Kidney epithelial cell (primary cell): ENCODE data around the gene ASB1. TPM values are rescaled to one million over a fixed set of nuclear protein-coding genes. Genes with fewer than 3 reads are reported as not detected.
A peak's percentile ranks its signal among the peaks of the same experiment; 100 is the strongest.

Experiments
- DNase-seq: peaks from one replicate; pipeline ENCODE4 v3.0.0-alpha.2; 2010; ENCODE audit warnings: low read depth
- H3K27me3 ChIP-seq: 2 replicates; pipeline ENCODE4 v1.6.0; 2011; ENCODE audit warnings: low read length; ENCODE audit not compliant: control insufficient read depth, insufficient read depth
- H3K36me3 ChIP-seq: 2 replicates; pipeline ENCODE4 v1.5.1; 2011; ENCODE audit warnings: low read length; ENCODE audit not compliant: control insufficient read depth, insufficient read depth
- H3K4me3 ChIP-seq: 2 replicates; pipeline ENCODE4 v1.5.1; 2011; ENCODE audit warnings: low read depth, mild to moderate bottlenecking, control low read depth, low read length
- CTCF ChIP-seq: IDR thresholded peaks from 2 replicates; pipeline ENCODE4 v1.5.1; 2011; ENCODE audit warnings: mild to moderate bottlenecking, moderate library complexity, low read length, control low read depth, inconsistent platforms; ENCODE audit not compliant: insufficient read depth, poor library complexity, severe bottlenecking
- total RNA-seq: library from RNA; depleted of rRNA; stranded (reverse); fragments of >200 nt; gene quantifications from 2 replicates; pipeline ENCODE4 v1.2.3, GENCODE V29; 2015

ASB1 gene
- total RNA-seq, 1 donor from 2014 or later = 23.0 TPM

DNA sequence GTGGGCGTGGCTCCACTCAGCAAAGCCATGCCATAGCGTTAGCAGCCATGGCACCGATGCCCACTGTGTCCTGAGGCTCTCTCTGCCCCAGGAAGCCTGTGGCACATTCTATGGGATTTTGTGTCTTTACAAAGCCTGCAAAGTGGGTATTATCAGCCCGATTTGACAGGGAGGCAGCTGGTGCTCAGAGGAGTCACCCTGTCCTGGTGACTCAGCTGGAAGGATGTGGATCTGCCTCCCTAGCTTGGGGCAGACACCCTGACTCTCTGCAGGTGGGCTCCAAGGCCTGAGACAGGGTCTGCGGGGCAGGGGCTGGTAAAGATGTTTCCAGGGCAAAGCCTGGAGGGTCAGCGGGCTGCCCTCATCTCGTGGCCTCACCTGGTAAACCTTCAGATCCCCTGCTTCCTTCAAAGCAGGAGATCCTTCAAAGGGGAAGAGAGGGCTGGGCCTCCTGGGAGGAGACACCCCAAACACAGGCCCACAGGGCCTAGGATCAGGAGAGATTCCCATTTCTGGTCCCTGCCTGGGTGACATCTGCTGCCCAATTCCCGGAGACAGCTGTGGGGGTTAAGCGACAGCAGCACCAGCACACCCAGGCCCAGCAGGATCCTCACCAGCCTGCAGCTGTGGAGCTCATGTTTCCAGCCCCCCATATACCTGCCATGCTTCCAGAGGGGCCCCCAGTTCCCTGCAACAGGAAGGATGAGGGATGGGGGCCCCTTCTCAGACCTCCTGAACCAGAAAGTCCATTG is 3.0 kb upstream of the ASB1 start:
- no peak for TF ChIP-seq CTCF
- no peaks in the 10 kb centered on the region for H3K27me3 ChIP-seq
- no peak for DNase-seq
- H3K36me3 ChIP-seq = no peaks in the 10 kb centered on the region
- no peak overlapping the region for H3K4me3 ChIP-seq

- Histone ChIP-seq H3K36me3 (no peaks in the 10 kb centered on the region), H3K27me3 (no peaks in the 10 kb centered on the region), H3K4me3 (no peak overlapping the region)
- no peak for TF ChIP-seq CTCF
- no peak for DNase-seq
Observed at GRCh38 chr2:238424313-238424700, 2.4 kb upstream of the ASB1 start.

DNA sequence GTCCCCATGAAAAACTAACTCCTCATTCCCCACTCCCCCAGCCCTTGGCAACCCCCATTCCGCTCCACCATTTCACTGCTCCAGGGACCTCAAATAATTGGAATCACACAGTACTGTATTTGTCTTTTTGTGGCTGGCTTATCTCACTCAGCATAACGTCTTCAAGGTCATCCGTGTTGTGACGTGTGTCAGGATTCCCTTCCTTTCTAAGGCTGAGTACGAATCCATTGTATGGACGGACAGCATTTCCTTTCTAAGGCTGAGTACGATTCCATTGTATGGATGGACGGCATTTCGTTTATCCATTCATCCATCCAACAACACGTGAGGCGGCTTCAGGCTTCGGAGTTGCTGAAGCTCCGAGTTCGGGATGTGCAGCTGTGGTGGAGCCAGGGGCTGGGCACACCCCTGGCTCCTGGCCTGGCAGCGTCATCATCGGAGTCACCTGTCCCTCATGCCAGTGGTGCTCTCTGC is 1.2 kb upstream of the ASB1 start:
- Histone ChIP-seq H3K36me3 (no peaks in the 10 kb centered on the region), H3K27me3 (no peaks in the 10 kb centered on the region), H3K4me3 (peak overlapping the region; percentile 76)
- DNase-seq = no peak
- TF ChIP-seq CTCF = no peak

DNA sequence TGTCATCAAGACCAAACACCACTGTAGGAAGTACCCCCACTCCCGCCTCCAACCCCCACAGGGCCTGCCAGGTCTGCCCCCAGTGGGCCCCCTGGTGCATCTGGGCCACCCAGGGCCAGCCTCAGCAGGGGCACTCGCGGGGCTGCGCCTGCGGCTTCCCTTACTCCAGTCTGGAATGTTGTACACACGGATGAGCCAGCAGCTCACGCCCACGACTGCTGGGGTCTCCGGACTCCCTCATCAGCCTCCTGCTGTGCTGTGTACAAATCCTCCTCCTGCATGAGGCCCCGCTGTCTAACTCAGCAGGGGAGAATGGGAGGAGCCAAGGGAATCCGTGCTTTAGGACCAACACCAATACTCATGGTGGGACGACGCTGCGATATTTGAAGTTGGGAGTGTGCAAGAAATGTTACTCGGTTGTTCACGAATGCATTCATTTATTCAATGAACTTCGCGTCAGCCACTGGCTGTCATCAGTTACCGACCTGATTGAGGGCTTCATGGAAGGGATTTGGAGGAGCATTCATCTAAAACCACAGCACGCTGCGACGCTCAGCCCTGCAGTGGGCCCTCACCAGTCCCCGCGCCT is 654 bp upstream of the ASB1 start:
- H3K4me3 ChIP-seq = peak overlapping the region; percentile 76
- peaks cover 2% of the 10 kb centered on the region for H3K36me3 ChIP-seq
- no peaks in the 10 kb centered on the region for H3K27me3 ChIP-seq
- DNase-seq = no peak
- TF ChIP-seq CTCF = no peak

DNA sequence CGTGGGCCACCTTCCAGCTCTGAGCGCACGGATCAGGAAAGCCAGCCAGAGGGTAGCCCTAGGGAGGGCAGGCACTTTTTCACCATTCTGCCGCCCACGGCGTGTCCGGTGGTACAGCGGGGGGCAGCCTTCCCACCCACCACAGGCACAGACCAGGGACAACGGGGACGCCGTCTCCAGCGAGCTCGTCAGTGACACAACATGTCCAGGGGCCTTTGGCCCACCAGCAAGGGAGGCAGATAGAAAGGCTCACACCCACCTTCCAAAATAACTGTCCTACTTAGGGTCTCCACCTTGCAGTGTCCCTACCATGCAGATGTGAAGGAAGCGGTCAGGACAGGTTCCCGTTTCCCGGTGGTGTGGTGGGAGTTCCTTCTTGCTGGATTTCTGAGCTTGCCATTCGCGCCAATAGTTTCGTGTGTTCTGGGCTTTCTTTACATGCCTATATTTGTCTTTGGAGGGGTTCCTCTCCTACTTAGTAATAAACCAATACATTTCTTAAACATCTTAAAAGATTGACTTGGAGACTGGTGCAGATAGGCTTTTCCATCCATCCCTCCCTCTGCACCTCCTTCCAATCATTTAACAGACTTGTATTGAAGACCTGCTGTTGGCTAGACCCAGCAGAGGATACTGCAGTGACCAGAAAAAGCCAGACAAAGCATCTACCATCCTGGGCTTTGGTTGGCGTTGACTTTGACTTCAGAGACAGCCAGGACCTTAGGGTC is 872 bp downstream of the ASB1 start:
- Histone ChIP-seq H3K27me3 (no peaks in the 10 kb centered on the region), H3K36me3 (peaks cover 2% of the 10 kb centered on the region), H3K4me3 (peak overlapping the region; percentile 76)
- no peak for TF ChIP-seq CTCF
- DNase-seq = no peak
